ENCODE results near the gene KCNK16. TPM values are rescaled to one million over a fixed set of nuclear protein-coding genes. Genes with fewer than 3 reads are reported as not detected.

Gene KCNK16
- total RNA-seq, 4 donors from 2014 or later = not detected

- Histone ChIP-seq H3K9me3 (no peaks in the 10 kb centered on the region), H3K36me3 (no peaks in the 10 kb centered on the region), H3K27ac (no peak overlapping the region), H3K27me3 (no peaks in the 10 kb centered on the region), H3K4me1 (peaks cover 0 to 41% (median 13%) of the 10 kb centered on the region in 4 donors), H3K4me3 (no peak overlapping the region)
- TF ChIP-seq CTCF (IDR thresholded peaks at IDR 0.05) (peak in 2 of 5 experiments; percentile 17 to 19), POLR2A (IDR thresholded peaks at IDR 0.05) (no peak)
- WGBS, 2 donors = 42 to 63% methylated on average over 7 of the region's 7 CpGs
- DNase-seq (ENCODE audit: low spot score in 2 of 2) = no peak
Measured at GRCh38 chr6:39301606-39302005, 20.9 kb downstream of the KCNK16 start.

- WGBS, 2 donors = 81 to 84% methylated on average over 6 of the region's 6 CpGs
Measured at GRCh38 chr6:39300739-39301138, 21.8 kb downstream of the KCNK16 start.

GRCh38 chr6:39298061-39298460 lies 24.4 kb downstream of the KCNK16 start:
- H3K9me3 ChIP-seq = no peaks in the 10 kb centered on the region
- H3K36me3 ChIP-seq = no peaks in the 10 kb centered on the region
- TF ChIP-seq EP300 (IDR thresholded peaks at IDR 0.05) (no peak), POLR2A (IDR thresholded peaks at IDR 0.05) (no peak), CTCF (IDR thresholded peaks at IDR 0.05) (no peak)
- no peaks in the 10 kb centered on the region for H3K27me3 ChIP-seq
- WGBS, 2 donors = 54 to 60% methylated on average over 8 of the region's 10 CpGs
- peak overlapping the region in 3 of 4 donors; percentile 41 to 82 (median 71) for H3K27ac ChIP-seq
- no peak overlapping the region for H3K4me3 ChIP-seq
- no peak for DNase-seq (ENCODE audit: low spot score in 2 of 2)
- peaks cover 0 to 62% (median 26%) of the 10 kb centered on the region in 4 donors for H3K4me1 ChIP-seq

More at GRCh38 chr6:39300739-39301138, 21.8 kb downstream of the KCNK16 start:
- Histone ChIP-seq H3K27me3 (no peaks in the 10 kb centered on the region), H3K4me1 (peaks cover 0 to 49% (median 18%) of the 10 kb centered on the region in 4 donors), H3K4me3 (no peak overlapping the region), H3K27ac (no peak overlapping the region), H3K9me3 (no peaks in the 10 kb centered on the region), H3K36me3 (no peaks in the 10 kb centered on the region)
- no peak for TF ChIP-seq POLR2A (IDR thresholded peaks at IDR 0.05)
- TF ChIP-seq EP300 (IDR thresholded peaks at IDR 0.05) = no peak
- TF ChIP-seq CTCF (IDR thresholded peaks at IDR 0.05) = no peak
- no peak for DNase-seq (ENCODE audit: low spot score in 2 of 2)

- H3K4me3 ChIP-seq = no peak overlapping the region
- H3K36me3 ChIP-seq = no peaks in the 10 kb centered on the region
- no peaks in the 10 kb centered on the region for H3K27me3 ChIP-seq
- peaks cover 0 to 54% (median 20%) of the 10 kb centered on the region in 4 donors for H3K4me1 ChIP-seq
- TF ChIP-seq POLR2A (IDR thresholded peaks at IDR 0.05) (no peak), EP300 (IDR thresholded peaks at IDR 0.05) (peak in 1 of 2 donors; percentile 51), CTCF (IDR thresholded peaks at IDR 0.05) (no peak)
- WGBS, 2 donors = 38 to 50% methylated on average over 16 to 18 of the region's 18 CpGs
- peak; percentile 51 to 58 for DNase-seq (ENCODE audit: low spot score in 2 of 2)
- no peaks in the 10 kb centered on the region for H3K9me3 ChIP-seq
- H3K27ac ChIP-seq = peak overlapping the region; percentile 34 to 82 (median 56)
Measured at GRCh38 chr6:39296745-39297640, 25.5 kb downstream of the KCNK16 start.

GRCh38 chr6:39295611-39296011 lies 26.9 kb downstream of the KCNK16 start:
- H3K4me3 ChIP-seq = no peak overlapping the region
- WGBS, 2 donors = 32 to 33% methylated on average over 5 of the region's 5 CpGs
- no peaks in the 10 kb centered on the region for H3K27me3 ChIP-seq
- peak overlapping the region; percentile 1 to 82 (median 52) for H3K27ac ChIP-seq
- TF ChIP-seq CTCF (IDR thresholded peaks at IDR 0.05) = no peak
- TF ChIP-seq POLR2A (IDR thresholded peaks at IDR 0.05) = no peak
- no peak for TF ChIP-seq EP300 (IDR thresholded peaks at IDR 0.05)
- H3K4me1 ChIP-seq = peaks cover 0 to 48% (median 20%) of the 10 kb centered on the region in 4 donors
- DNase-seq (ENCODE audit: low spot score in 2 of 2) = peak; percentile 63 to 65
- H3K36me3 ChIP-seq = no peaks in the 10 kb centered on the region
- no peaks in the 10 kb centered on the region for H3K9me3 ChIP-seq
